DMS53 (cell line): ENCODE results near the gene SGTA.

Experiments
- DNase-seq: peaks from one replicate; lab custom pipeline; 2025; lab: John Stamatoyannopoulos, UW

Gene SGTA

GRCh38 chr19:2782936-2783780, at the start of gene SGTA:
Gene SGTA, minus strand, starts transcription at chr19:2783273. Its CDS starts 14,205 bp downstream, at chr19:2769068.
- DNase-seq: peak; percentile 99

DNA sequence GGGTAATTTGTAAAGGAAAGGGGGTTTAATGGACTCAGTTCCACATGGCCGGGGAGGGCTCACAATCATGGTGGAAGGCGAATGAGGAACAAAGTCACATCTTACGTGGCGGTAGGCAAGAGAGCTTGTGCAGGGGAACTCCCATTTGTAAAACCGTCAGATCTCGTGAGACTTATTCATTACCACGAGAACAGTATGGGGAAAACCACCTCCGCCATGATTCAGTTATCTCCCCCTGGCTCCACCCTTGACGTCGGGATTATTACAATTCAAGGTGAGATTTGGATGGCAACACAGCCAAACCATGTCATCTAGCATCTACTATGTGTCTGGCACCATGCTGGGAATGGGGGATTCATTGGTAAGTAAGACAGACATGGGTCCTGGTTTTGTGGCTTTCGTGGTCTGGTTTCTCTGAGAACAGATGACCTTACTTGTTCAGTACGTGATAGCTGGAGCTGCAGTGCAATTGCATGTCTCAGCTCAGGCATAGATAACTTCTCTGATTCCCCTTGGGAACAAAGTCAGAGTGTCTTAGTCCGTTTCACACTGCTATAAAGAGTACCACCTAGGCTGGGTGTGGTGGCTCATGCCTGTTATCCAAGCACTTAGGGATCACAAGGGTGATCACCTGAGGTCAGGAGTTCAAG, 44.9 kb upstream of the SGTA start:
- DNase-seq: no peak

- no peak for DNase-seq
These were observed 43.9 kb upstream of the SGTA start for GRCh38 chr19:2827022-2827421.

GRCh38 chr19:2824129-2824528, 41.1 kb upstream of the SGTA start:
- DNase-seq: no peak

DNA sequence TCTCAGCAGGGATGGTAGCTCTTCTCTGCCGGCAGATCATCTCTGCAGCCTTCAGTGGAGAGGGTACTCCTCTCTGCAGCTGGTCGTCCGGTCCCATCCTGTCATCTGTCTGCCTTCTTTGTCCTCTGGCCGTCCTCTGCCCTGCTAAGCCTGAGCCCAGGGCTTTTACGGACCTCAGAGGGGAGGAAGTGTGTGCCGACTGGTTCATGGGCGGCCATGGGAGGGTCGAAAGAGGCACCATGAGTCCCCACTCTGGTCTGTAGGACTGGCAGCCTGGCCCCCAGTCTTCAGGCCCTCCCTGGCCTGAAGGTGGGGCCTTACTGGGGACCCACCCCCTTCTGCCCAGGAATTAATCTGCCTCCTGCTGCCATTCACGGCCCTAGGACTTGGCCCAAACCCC, 40.6 kb upstream of the SGTA start:
- no peak for DNase-seq

DNA sequence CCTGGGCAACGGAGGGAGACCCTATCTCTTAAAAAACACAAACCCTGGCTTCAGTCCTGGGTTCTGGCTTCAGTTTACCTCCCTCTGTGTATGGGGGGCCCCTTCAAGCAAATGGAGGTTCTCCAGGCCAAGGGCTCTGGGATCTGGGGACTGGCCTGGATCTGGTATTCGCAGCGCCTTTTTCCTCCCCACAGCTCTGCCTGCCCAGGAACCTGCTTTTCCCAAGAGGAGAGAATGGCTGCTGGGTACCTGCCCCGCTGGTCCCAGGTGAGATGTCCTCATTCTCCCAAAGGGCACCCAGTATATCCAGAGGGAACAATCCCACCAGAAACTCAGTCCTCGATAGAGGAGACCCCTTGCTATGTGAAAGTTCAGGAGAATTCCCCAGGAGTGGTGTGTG, 39.8 kb upstream of the SGTA start:
- DNase-seq: no peak

DNA sequence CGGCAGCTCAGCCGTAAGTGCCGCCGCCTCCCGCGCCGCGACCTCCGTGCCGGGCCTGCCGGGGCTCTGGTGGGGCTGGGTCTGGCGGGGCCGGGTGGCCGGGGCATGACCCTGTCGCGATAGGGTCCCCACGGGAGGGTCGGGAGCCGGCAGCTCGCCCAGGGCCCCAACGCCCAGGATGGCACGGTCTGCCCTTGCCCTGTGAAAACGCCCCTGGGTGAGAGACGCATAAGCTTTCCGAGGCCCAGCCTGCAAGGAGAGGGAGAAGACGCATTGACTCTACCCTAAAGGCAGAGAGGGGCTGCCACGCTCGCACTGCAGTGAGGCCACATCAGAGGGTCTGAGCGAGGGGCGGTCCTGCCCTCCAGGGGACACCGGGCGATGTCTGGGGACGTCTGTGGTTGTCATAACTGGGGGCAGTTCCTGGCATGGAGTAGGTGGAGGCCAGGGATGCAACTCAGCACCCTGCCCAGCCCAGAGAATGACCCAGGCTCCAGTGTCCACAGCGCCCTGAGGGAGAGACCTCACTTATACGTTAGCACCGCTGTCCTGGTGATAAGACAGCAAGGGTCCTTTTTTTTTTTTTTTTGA, 37.1 kb upstream of the SGTA start:
- peak; percentile 42 for DNase-seq

DNA sequence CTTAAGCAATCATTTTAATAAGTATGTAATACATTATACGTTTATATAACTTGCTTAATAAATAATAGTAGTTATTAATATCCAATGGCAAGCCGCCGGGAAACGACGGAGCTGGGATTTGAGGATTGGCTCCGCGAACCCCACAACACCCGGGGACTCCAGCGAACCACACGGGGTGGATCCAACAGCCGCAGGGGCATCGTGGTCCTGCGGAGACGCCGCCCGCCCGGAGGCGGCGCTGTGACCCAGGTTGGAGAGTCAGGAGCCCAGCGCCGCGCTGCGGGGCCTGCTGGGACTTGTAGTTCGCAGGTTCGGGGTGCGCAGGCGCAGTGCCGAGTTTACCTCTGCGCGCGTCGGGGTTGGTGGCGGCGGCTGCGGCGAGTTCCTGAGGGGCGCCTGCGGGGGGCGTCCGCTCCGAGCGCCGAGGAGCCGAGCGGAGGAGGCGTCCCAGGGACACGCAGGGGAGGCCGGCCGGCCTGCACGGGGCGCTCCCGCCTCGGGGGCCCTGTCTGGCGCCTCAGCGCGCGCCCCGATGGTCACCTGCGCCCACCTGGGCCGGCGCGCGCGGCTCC, 36.6 kb upstream of the SGTA start, which contains the start of gene ZNF554:
Gene ZNF554 (plus strand): TSS at position 329 of the 572 bp plus-strand sequence. CDS start 204 bp downstream, at position 533.
- DNase-seq: peak; percentile 96

- peak; percentile 58 for DNase-seq
These were observed 34.3 kb upstream of the SGTA start for GRCh38 chr19:2817237-2817829.

DNA sequence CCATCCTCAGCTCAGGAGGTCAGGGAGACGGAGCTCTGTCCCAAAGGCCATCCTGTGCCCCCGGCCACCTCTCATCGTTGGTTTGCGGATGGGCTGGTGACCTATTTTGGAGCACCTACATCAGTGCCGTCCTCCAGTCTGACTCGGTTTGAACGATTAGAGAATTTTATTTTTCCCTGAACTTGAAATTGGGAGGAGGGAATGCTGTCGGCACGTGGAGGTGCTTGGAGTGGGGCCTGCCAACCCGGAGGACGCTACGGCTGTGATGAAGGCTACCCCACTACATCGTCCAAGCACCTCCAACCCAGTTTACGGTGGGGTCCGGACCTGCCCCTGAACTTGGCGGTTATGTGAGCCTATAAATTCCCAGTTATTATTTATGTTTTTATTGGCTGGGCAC, 33.6 kb upstream of the SGTA start:
- no peak for DNase-seq

DNA sequence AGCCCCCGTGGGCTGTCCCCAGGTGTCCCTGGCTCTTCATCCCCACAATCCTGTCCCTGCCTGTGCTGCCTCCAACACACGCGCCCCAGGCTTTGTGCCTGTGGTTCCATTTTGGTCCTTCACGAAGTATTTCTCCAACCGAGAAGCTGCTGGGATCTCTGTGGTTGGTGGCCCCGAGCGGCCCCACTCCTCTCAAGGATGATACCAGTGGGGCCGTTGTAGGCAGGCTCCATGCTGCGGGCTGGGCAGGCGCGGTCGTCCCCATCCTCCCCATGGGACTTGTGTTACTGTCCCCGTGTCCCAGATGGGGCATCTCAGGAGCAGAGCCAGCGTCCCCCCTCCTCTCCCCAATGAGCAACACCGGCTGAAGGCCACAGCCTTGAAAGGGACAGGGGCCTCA, 32.9 kb upstream of the SGTA start:
- DNase-seq: no peak

- no peak for DNase-seq
These were observed 32.1 kb upstream of the SGTA start for GRCh38 chr19:2815191-2815614.

GRCh38 chr19:2814426-2814825, 31.4 kb upstream of the SGTA start:
- no peak for DNase-seq

DNA sequence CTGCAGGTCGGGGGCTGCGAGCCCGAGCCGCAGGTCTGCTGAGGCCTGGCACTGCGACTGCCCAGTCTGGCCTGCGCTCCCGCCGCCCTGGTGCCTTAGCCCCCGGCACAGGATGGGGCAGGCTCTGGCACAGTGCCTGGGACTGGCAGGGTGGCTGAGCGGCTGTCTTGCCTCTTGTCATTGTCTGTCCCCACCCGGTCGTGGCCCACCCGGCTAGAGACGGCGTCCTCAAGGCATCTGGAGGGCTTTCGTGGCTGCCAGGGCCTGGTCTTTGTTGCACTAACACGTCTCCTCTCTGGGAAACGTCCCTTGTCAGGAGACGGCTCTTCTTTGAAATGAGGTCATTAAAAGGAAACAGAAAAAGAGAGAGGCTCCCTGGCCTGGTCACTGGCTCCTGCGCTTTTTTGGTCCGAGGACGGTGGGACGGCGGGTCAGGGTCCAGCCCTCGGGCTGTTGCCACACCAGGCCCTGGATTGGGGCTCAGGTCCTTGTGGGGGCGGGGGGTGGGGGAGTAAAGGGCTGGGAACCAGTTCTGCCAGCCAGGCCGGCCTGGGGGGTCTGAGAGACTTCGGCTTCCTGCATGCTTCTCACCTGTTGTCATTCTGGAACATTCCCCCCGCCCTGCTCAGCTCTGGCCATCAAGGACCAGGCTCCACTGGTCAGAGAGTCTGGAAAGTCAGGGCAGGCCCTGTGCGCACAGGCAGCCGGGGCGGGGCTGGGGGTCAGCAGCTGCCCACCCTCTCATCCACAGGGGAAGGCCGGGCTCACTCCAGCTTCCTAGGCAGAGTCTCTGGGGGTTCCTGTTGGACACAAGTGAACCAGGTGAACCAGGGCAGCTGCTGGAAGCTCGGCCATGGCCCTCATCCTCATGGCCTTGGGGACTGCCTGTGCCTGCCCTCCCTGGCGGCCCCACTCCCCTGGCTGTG, 30.4 kb upstream of the SGTA start:
- DNase-seq: no peak

DNA sequence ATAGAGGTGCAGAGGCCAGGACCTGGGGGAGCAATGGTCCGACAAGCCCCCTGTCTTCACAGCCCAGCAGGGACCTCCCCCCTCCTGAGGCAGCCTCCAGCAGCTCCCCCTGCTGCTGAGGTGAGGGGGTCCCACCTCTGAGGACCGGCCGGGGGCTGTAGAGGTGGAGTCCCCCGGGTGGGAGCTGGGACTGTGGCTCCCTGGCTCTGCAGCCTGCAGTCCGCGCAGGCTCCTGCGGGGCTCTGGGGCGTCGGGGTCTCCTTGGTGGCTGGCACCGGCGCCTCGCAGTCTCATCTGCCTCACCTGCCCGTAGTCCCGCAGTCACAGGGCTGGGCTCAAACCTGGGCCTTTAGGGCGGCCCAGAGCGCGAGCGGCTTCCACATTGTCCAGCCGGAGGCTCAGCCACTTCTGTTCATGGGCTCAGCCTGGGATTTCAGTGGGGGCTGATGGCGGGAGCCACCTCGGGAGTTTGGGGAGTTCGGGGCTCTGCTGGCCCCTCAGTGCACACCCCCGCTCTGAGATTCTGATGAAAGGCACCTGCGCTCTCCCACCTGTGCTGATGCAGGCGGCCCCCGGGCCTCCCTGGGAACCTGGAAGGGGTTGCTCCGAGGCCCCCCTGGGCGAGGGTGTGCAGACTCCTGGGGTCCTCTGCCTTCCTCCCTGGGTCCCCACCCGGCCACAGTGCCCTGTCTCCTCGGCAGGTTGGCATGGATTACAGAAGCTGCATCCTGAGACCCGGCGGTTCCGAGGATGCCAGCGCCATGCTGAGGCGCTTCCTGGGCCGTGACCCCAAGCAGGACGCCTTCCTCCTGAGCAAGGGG, 29.6 kb upstream of the SGTA start:
- no peak for DNase-seq

DNA sequence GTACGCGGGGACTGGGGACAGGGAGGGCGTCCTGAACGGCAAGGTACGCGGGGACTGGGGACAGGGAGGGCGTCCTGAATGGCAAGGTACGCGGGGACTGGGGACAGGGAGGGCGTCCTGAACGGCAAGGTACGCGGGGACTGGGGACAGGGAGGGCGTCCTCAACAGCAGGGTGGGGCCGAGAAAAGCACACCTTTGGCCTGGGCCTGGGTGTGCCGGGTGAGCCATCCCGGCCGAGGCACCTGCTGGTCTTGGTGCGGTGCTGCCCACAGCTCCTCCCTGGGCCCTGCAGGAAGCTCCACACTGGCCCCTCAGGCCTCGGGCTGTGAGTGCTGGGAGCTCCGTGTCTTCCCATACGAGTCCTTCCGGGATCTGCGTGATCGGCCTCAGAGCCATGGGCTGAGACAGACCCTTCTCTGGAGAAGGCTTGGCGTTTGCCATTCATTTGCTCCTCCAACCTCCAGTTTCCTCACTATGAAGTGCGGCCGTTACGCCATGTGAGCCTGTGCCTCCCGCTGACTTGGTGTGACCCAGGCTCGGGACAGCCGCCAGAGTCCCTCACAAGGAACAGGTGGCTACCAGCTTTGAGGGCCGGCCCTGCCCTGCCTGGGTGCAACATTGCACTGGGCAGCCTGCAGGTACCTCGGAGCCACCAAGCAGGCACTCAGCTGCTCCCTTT, 28.8 kb upstream of the SGTA start:
- no peak for DNase-seq

- no peak for DNase-seq
These were observed 28.2 kb upstream of the SGTA start for GRCh38 chr19:2811221-2811722.

DNA sequence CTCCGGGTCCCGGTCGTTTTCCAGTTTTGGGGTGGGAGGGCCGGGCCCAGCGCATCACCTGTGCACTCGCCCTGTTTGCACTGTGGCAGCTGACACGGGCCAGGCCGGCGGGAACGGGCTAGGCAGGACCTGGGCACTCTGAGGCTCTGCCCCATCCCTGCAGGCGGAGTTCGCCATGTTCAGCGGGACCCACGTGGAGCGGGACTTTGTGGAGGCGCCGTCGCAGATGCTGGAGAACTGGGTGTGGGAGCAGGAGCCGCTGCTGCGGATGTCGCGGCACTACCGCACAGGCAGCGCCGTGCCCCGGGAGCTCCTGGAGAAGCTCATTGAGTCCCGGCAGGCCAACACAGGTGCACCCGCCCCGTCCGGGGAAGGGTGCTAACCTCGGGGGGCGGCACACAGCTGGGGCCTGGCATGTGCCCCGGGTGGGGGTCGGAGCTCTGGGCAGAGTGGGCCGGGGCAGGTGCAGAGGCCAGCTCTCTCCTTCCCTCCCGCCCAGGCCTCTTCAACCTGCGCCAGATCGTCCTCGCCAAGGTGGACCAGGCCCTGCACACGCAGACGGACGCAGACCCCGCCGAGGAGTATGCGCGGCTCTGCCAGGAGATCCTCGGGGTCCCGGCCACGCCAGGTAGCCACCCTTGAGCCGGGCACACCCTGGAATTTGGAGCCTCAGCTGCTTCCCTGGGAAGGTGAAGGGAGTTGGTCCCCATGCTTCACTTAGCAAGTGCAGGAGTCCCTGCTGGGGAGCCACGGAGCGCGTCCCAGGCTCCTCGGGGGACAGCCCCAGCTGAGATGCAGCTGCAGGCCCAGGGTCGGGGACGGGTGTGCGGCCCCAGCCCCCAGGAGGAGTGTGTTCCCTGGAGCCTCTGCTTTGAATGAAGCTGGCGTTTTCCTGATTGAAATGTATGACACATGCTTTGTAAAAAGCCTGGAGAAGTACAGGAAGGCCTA, 27.3 kb upstream of the SGTA start:
- no peak for DNase-seq
